Upper lobe of right lung (tissue), 1 donor: ENCODE results near the gene FBXO7. TPM values are rescaled to one million over a fixed set of nuclear protein-coding genes. Genes with fewer than 3 reads are reported as not detected.
A peak's percentile ranks its signal among the peaks of the same experiment; 100 is the strongest.

Experiments used
- ATAC-seq: fragments of 200-7000 bp; cut with Tn5 transposase; one replicate; pipeline ENCODE4 v1.9.1; 2020; ENCODE audit warnings: mild to moderate bottlenecking, moderate library complexity
- DNase-seq: peaks from one replicate; pipeline ENCODE4 v3.0.0-alpha.2; 2020
- H3K27ac ChIP-seq: fragments of 200-600 bp; one replicate; pipeline ENCODE4 v1.8.0; 2022
- H3K27me3 ChIP-seq: fragments of 200-600 bp; one replicate; pipeline ENCODE4 v1.8.0; 2022; ENCODE audit warnings: mild to moderate bottlenecking
- H3K36me3 ChIP-seq: fragments of 200-600 bp; one replicate; pipeline ENCODE4 v1.8.0; 2022
- H3K4me1 ChIP-seq: fragments of 200-600 bp; one replicate; pipeline ENCODE4 v1.8.0; 2022
- H3K4me3 ChIP-seq: fragments of 200-600 bp; one replicate; pipeline ENCODE4 v1.8.0; 2022; ENCODE audit warnings: mild to moderate bottlenecking
- H3K9me3 ChIP-seq: fragments of 200-600 bp; one replicate; pipeline ENCODE4 v1.8.0; 2022
- intact Hi-C: fragments of 100-400 bp; cut with DNase I; formaldehyde crosslinking; loops from one replicate; pipeline ENCODE4 v1.11.0; 2022
- long read RNA-seq: library from polyadenylated mRNA; unstranded; transcript quantifications from one replicate; pipeline ENCODE4 v2.0.0, GENCODE V29; 2021
- total RNA-seq: library from RNA; stranded (reverse); fragmentation: NEBNext Ultra II Directional; extraction: Animal tissue kit (Norgen Biotek cat#: 25700); gene quantifications from one replicate; pipeline ENCODE4 v1.2.1, GENCODE V29; 2021
- TF ChIP-seq, protein P1 (sequence below): fragments of 200-600 bp; IDR thresholded peaks from one replicate; pipeline ENCODE4 v1.8.0; 2022; ENCODE audit warnings: antibody characterized with exemption
- donor health status: DM: no; HTN: yes; CAD: no; lungs with severe emphysema.

FBXO7 gene
- total RNA-seq = 96.4 TPM
- long read RNA-seq, transcript FBXO7-206 (9 exons, 1,535 nt) = minor isoform, 11 of 289 reads
- long read RNA-seq, transcript FBXO7-202 (9 exons, 1,888 nt) = minor isoform, 73 of 289 reads
- long read RNA-seq, transcript FBXO7-204 (9 exons, 1,921 nt) = minor isoform, 29 of 289 reads
- long read RNA-seq, transcript FBXO7-201 (9 exons, 2,195 nt) = major isoform, 140 of 289 reads
- long read RNA-seq, partial matches to known transcripts = 5 of 289 reads
- long read RNA-seq, other reads (novel, unspliced or antisense) = 24 of 289 reads

- peaks cover 32% of the 10 kb centered on the region for H3K4me1 ChIP-seq
- TF ChIP-seq, protein P1, sequence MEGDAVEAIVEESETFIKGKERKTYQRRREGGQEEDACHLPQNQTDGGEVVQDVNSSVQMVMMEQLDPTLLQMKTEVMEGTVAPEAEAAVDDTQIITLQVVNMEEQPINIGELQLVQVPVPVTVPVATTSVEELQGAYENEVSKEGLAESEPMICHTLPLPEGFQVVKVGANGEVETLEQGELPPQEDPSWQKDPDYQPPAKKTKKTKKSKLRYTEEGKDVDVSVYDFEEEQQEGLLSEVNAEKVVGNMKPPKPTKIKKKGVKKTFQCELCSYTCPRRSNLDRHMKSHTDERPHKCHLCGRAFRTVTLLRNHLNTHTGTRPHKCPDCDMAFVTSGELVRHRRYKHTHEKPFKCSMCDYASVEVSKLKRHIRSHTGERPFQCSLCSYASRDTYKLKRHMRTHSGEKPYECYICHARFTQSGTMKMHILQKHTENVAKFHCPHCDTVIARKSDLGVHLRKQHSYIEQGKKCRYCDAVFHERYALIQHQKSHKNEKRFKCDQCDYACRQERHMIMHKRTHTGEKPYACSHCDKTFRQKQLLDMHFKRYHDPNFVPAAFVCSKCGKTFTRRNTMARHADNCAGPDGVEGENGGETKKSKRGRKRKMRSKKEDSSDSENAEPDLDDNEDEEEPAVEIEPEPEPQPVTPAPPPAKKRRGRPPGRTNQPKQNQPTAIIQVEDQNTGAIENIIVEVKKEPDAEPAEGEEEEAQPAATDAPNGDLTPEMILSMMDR = peak; percentile 10
- peak within 1 kb of the TSS; percentile 80 for H3K4me3 ChIP-seq
- H3K27me3 ChIP-seq = no peaks in the 10 kb centered on the region
- DNase-seq (peak; percentile 96), ATAC-seq (peak; percentile 94)
- intact Hi-C loops = no loop called here
- peaks cover 8% of the 10 kb centered on the region for H3K36me3 ChIP-seq
- peak within 1 kb of the TSS; percentile 99 for H3K27ac ChIP-seq
- no peaks in the 10 kb centered on the region for H3K9me3 ChIP-seq
These were observed at the start of gene FBXO7 for GRCh38 chr22:32474635-32475467. TSS of gene FBXO7 (plus strand) at chr22:32474811. CDS start at chr22:32475003, 192 bp downstream.

GRCh38 chr22:32426881-32427280 lies 47.7 kb upstream of the FBXO7 start:
- Histone ChIP-seq H3K4me1 (no peaks in the 10 kb centered on the region), H3K9me3 (no peaks in the 10 kb centered on the region), H3K27me3 (no peaks in the 10 kb centered on the region), H3K27ac (no peak overlapping the region), H3K36me3 (no peaks in the 10 kb centered on the region), H3K4me3 (no peak overlapping the region)
- TF ChIP-seq, protein P1 = no peak
- intact Hi-C loops = no loop called here
- ATAC-seq (no peak), DNase-seq (no peak)

- intact Hi-C loops = no loop called here
These were observed 44.3 kb upstream of the FBXO7 start for GRCh38 chr22:32430352-32430751.

DNA sequence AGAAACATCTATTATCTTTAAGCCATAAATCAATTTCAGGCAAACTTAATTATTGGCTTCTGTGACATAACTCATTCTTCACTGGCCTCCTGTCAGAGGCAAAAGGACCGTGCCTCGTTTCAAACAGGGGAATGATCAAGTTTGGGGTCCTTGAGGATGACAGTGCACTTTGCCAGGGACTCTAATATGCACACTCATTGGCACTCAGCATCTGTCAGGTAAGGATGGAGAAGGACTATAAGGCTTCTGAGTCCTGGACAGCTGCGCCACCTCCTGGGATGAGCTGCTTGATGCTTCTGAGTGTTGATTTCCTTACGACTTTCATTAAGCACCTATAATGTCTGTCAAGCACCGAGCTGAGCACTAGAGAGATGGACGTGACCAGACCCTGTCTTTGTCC lies 30.5 kb upstream of the FBXO7 start:
- no peak overlapping the region for H3K27ac ChIP-seq
- no peaks in the 10 kb centered on the region for H3K27me3 ChIP-seq

More at GRCh38 chr22:32430352-32430751, 44.3 kb upstream of the FBXO7 start:
- TF ChIP-seq, protein P1 = no peak
- H3K4me1 ChIP-seq = no peaks in the 10 kb centered on the region
- peaks cover 6% of the 10 kb centered on the region for H3K27me3 ChIP-seq
- H3K9me3 ChIP-seq = no peaks in the 10 kb centered on the region
- ATAC-seq (no peak), DNase-seq (no peak)
- H3K4me3 ChIP-seq = no peak overlapping the region
- H3K27ac ChIP-seq = no peak overlapping the region
- H3K36me3 ChIP-seq = no peaks in the 10 kb centered on the region

DNA sequence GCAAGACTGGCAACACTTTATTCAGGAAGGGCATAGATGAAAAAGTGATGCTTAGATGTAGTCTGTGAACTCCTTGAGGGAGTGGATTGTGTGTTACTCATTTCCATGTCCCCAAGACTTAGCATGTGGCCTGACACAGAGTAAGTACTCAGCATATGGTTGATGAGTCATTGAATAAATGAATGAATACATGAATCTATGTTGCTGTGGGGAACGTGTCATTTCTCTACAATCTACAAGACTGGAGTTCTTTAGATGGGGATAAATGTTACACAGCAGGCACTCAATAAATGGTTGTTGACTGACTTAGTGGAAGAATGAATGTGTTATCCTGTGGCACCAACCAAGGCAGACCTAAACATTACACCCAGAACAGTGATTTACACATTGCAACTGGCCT lies 28.3 kb upstream of the FBXO7 start:
- no peaks in the 10 kb centered on the region for H3K36me3 ChIP-seq
- DNase-seq = no peak
- ATAC-seq = no peak
- H3K4me1 ChIP-seq = no peaks in the 10 kb centered on the region
- TF ChIP-seq, protein P1 = no peak
- H3K27me3 ChIP-seq = no peaks in the 10 kb centered on the region
- intact Hi-C loops = no loop called here
- no peaks in the 10 kb centered on the region for H3K9me3 ChIP-seq
- no peak overlapping the region for H3K27ac ChIP-seq
- no peak overlapping the region for H3K4me3 ChIP-seq

More for the DNA sequence above, 30.5 kb upstream of the FBXO7 start:
- Histone ChIP-seq H3K4me3 (no peak overlapping the region), H3K4me1 (no peaks in the 10 kb centered on the region), H3K9me3 (no peaks in the 10 kb centered on the region), H3K36me3 (no peaks in the 10 kb centered on the region)
- DNase-seq (no peak), ATAC-seq (peak; percentile 13)
- intact Hi-C loops = no loop called here
- TF ChIP-seq, protein P1 = no peak
